Endometrial microvascular endothelial cells (primary cell): ENCODE data around the gene ATE1. TPM values are rescaled to one million over a fixed set of nuclear protein-coding genes. Genes with fewer than 3 reads are reported as not detected.

ENCODE experiments used
- in situ Hi-C: cut with HindIII; loops from 2 replicates; pipeline ENCODE4 v1.10.0; 2017; ENCODE audit warnings: low sequenced_read_pairs, low pct_unique_long_range_greater_than_20kb; ENCODE audit errors: inconsistent ontology term
- total RNA-seq: library from RNA; depleted of rRNA; stranded (reverse); fragments of >200 nt; gene quantifications from one replicate; pipeline ENCODE4 v1.2.3, GENCODE V29; 2015; ENCODE audit errors: inconsistent ontology term

The ATE1 gene
- total RNA-seq, 1 donor from 2014 or later, result 27.0 TPM

DNA sequence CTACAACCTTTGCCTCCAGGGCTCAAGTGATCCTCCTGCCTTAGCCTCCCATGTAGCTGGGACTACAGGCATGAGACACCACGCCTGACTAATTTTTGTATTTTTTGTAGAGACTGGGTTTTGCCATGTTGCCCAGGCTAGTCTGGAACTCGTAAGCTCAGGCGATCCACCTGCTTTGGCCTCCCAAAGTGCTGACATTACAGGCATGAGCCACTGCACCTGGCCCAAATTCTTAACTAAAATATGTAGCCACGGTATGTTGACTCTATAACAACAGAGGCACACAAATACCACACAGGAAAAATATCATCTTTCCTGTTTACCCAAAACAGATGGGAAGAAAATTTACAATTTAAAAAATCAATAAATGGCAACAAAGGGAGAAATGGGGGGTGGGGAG, 115.8 kb downstream of the ATE1 start:
- in situ Hi-C loops, result no loop called here

DNA sequence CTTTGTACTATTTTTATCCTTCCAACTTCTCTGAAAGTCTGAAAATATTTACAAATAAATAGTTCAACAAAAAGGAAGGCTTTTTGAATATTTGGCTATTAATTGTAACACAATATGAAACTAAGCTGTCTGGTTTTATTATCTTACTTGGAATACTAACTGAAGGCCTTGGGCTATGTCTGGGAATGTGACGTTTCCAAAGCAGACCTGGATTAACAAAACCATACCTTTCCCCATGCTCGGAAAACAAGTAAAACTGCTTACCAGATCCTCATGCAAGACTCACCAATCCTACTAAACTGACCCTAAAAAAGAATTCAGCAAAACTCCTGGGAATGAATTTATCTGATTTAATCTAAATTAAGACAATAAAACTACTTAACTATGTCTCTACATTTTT, 116.4 kb downstream of the ATE1 start:
- in situ Hi-C loops, result no loop called here

DNA sequence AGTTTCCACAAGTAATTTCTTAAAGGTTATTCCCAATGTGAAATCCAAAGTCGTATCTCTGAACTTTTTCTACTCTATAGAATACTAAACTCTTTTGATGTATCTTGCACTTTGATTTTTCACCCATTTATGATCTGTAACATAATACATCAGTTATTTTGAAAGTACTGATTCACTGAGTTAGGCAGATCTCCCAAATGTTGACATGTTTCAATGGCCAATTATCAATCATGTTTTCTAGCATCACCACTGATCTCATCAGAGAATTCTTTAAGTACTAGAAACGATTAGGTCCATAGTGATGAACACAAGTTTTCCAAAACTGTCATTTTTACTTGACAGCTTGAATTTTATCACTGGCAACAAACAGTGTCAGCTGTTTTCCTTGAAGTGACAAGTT, 119.0 kb downstream of the ATE1 start:
- in situ Hi-C loops, result no loop called here

DNA sequence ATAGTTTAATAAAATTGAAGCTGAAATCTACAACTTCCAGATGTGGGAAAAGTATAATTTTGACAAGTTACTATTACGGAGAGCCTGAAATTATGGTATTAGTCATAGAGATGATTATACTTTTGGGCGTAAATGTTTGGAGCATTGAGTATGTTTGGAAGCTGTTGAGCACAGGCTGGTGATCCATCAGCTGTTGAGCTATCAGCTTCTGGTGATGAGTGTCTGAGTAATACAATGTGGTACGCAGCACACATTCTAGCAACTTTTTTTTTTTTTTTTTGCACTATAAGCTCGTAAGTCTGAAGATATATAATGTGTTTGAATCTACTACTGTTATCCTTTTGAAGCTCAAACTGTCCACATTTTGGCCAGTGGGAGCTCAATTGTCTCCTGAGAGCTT, 123.4 kb downstream of the ATE1 start:
- in situ Hi-C loops, result no loop called here

DNA sequence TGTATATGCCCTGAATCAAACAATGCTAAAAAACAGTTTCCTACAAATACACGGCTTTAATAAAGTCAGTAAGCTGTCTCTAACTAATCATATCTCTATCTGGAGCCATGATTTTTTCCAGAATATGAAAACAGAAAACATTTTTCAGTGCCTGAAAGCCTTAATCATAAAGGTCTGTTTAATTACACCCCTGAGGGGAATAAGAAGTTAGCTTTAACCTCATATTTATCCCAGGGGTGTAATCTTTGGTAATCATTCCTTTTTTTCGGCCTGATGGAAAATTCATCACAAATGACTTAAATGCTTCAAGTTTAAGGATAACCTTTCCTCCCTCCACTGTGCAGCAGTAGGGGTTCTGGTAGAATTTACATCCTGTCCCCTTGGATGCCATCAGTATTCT, 124.2 kb downstream of the ATE1 start:
- in situ Hi-C loops, result no loop called here

DNA sequence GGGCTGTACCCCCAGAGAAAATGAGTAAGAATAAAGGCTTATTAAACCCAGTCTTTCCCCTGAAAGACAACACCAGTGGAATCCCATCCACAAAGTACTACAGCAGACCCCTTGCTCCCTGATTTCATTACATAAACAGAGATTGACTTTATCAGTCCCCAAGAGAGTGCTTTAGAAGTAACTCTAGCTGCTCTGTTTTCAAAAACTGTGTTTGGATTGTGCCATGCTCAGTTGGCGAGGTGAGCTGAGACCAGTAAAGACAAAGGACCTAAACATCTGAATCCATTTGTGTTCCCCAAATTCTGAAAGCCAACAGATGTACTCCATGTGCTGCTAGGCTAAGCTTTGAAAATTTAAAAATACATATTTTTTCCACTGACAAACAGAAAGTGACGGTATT, 127.0 kb downstream of the ATE1 start:
- in situ Hi-C loops, result no loop called here

DNA sequence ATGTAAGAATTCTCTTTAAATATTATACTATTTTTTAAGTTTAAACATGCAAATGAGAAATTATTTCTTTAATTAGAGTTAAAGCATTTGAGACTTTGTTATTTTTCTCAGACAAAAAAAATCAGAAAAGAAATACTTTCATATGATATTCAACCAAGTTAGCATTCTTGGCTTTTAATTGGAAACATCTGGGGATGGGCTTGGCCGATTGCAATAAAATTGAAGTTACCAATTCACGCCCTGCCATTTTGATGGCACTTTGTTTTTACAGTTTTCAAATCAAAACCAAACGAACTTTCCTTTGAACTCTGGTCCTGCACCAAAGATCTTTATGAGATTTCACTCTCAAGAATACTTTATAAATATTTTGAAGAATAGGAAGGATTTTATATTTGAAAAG, 127.7 kb downstream of the ATE1 start:
- in situ Hi-C loops, result no loop called here

DNA sequence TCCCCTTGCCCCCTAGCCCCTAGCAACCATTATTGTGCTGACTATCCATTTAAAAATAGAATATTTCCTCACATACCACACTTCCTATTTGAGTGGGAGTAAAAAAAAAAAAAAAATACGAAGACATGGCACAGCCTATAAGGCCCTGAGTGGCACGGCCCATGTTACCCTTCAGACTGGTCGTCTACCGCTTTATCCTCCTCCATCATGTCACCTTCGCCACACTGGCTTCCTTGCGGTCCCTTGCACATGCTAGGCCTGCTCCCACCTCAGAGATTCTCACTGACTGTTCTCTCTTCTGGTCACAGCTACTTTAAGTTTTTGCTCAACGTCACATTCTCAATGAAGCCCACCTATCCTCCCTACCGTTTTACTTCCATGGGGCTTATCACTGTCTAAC, 130.3 kb downstream of the ATE1 start:
- in situ Hi-C loops, result no loop called here

DNA sequence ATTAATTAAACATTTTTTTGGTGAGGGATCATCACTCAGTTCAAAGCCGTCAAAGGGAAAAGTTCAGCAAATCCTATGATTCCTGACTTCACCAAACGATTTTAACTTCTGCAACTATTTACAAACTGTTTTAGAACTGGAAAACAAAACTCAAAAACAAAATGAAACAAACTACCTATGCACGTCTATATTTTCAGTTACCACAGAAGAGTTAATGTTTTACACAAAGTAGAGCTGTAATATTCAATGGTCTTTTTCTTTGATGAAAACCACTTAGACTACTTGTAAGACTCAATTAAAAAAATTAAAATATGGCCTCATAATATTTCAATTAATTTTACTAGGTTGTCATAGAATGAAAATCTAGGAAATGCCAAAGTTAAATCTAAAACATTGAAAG, 131.5 kb downstream of the ATE1 start:
- in situ Hi-C loops, result no loop called here

DNA sequence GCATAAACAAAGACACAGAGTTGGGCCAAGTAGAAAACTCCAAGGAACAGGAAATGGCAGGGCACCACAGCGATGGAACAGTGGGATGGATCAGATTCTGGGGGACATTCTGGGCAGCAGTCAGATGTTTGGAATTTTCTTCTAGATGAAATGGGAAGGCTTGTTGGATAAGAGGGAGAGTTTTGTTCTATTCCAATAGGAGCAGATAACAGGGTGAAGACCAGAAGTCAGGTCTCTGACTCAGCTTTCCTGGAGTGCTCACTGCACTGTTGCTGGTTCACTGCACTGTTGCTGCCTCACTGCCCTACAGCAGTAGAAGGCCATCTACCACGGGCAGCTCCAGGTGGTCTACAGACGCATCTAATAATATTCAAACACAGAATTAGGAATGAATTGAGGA, 135.6 kb downstream of the ATE1 start:
- in situ Hi-C loops, result no loop called here

DNA sequence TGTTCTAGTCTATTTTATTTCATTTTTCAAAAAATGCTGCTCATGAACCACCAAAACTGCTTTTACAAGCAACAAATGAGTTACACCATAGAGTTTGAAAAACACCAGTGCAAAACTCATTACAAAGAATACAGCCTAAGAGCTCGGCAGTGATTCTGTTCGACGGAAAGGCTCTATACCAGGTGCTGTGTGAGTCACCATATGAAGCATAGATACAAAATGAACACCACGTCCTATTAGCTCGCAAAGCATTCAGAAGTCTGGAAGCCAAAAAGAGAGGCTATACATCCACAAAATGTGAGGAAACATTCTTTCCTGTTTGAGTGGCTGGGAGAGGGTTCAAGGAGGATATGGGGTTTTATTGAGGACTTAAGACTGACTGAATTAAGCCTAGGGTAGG, 136.1 kb downstream of the ATE1 start:
- in situ Hi-C loops, result no loop called here

DNA sequence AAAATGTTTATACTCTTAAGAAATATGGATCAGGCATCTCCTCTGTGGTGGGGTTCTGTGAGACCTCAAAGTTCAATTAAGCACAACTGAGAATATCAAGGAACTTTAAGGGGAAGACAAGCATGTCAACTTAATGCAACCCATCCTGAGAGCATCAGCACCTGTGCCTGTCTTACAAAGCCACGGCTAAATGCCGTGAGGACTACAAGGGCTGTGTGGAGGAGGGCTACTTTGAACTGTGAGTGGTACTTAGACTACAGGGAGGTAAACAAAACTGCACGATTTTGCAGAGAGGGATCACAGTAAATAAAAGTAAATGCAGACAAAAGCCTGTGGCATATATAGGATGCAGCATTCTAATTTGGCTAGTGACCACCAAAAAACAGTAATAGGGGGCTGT, 139.1 kb downstream of the ATE1 start:
- in situ Hi-C loops, result no loop called here

DNA sequence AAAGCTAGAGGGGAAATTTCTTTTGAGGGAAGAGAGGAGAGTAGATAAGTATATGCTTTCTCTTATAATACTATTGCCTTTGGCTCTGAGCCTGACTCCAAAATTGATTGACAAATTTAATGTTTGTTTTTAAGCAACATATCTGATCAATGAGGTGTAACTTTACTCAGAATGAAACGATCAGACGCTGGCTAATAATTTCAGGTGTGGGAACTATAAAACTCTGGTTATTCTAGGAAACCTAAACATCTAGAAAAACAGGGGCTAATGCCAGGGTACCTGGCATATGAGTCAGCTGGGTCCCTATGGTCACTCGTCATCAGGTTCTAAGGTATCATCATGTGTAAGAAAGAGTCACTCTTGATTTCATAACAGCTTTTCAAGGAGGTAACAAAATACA, 139.7 kb downstream of the ATE1 start:
- in situ Hi-C loops, result no loop called here

DNA sequence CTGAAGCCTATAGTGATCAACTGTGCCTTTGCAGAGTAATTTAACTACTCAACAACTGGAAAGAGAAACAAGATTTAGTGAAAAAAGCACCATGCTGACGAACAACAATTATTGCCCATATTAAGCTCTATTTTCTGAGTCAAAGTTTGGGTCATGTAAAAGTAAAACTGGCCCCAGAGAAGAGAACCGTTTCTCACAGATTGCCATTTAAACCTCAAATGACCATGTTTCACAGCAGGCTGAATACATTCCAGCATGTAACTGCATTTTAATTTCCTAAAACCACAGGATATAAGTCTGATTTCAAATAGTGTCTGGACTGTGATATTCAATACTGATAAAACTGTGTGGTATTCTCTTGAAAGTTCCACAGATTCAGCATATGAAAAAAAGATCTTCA, 140.7 kb downstream of the ATE1 start:
- in situ Hi-C loops, result no loop called here

DNA sequence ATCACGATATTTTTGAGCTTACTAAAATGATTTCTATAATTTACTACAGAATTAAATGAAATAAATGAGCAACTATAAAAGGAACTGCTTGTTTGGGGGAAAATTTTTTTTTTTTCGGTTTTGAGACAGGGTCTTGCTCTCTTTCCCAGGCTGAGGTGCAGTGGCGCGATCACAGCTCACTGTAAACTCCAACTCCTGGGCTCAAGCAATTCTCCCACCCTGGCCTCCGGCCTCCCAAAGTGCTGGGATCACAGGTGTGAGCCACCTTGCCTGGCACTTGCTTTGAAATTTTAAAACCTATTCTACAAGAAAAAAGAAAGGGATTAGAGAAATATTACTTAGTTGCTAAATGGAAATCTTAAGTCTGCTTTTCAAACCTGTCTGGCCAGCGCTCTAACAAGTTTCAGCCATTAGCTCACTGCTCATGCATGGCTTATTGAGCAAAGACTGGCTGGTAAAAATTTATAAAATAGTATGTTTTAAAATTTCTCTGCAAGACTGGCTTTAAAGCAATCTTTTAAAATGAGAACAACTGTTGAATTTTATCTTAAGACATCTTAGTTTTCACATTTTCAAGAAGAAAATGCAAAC, 144.0 kb downstream of the ATE1 start:
- in situ Hi-C loops, result no loop called here

DNA sequence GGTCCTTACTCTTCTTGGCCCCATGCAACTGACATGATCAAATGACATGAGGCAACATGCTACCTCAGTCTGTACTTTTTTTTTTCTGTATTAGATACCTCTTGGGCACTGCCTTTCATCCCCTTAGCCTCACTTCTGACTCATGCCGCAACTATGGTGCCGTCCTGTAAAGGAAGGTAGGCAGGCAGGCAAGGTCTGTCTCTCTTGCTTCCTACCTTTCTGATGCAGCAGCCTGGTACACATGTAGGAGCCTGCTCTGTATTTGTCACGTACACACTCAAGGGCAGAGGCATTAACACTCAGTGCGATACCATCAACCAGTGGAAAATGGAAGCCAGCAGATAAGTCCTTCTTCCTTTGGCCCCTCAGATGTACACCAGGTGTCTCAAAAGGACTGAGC, 146.7 kb downstream of the ATE1 start:
- in situ Hi-C loops, result no loop called here

DNA sequence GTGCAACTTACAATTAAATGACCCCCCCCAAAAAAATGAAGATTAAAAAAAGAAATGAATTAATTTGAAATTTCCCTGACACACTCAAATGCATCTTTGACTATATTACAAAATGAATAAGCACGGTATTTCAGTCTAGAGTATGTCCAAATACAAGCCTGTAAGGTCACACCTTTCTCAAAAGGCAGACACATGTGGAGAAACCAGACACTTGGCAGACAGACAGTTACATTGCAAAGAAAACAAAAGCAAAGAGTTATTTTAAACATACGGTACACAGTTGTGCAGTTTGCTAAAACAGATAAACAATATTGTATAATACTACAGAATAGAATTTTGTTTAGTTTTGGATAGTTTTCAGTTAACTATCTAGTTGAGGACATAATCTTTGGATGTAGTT, 153.0 kb downstream of the ATE1 start:
- in situ Hi-C loops, result no loop called here

DNA sequence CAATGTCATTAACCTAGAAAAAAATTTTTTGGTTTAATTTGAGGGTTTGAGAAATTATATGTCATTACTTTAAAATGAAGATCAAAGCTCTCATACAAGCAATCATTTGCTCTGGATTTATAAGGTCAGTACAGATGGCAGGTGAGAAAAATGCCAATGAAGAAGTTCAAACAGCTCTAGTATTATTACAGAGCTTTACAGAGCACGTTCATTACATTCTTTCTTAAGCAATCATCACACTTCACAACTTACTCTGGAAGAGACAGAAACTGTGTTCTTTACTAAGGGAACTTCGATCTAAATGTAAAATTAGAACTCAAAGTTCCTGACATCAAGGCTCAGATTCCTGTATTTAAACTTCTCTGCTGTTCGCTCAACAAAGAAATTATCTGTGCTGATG, 153.4 kb downstream of the ATE1 start:
- in situ Hi-C loops, result no loop called here

DNA sequence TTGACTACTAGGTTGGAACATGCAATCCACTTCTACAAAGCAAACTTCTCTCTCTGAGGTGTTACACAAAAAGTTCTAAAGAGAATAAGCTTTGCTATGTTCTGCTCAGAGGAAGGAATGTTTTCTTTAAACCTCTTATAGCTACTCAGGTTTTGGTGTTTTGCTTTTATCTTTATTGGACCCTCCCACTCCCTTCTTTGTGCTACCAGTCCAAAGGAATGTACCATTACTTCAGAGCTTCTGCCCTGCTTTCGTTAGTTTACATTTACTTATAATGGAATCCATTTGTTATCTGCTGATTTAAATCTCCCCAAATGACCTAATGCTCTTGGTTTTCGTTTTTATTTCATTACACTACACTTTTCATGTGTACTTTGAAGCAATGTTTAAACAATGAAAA, 154.9 kb downstream of the ATE1 start:
- in situ Hi-C loops, result no loop called here

DNA sequence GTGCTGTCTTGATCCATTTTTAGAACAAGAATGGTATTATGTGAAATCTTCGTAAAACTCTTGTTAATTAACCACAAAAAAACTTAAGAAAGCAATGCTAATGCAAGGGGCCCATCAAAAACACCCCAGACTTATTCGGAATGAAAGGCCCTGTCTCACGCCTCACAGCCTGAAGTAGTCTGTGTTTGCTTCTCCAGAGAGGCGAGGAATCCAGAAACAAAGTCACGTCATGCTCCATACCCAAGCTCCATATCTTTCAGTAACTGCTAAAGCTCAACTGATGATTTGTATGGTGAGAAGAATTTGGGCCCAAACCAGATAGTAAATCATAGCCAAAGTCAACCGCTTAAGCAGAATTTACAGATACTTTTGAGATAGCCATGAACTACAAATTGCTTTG, 155.4 kb downstream of the ATE1 start:
- in situ Hi-C loops, result no loop called here

DNA sequence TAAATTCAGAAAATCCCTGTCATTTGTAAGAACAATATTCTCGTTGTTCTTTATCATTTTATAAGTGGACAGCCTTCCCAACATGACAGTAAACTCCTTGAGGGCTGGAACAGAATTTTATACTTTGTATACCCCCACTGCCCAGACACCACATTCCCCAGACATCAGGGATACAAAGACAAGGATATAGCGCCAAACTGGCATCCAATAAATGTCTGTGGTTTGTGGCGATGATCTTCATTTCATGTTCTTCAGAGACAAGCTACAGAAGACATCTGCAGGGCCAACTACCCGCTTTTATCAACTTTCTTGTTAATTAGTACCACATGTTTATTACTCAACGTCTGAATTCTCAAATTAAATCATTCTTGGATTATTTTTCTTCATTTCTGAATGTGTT, 155.9 kb downstream of the ATE1 start:
- in situ Hi-C loops, result no loop called here

DNA sequence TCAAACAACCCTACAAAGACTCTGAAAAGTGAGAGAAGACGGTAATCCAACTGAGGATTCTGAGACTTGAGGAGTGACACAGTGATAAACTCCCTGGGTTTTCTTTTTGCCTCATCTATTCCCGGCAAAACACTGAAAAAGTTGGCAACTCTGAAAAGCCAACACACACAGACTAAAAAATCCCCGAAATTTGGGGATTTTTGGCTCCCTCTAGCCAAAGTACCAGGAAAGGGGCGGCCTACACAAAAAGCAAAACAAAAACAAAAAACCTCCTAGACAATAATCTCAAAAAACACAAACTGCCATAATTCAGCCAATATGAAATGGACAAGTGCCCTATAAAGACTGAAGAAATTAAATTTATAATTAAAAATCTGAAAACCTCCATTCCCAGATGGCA, 161.4 kb downstream of the ATE1 start:
- in situ Hi-C loops, result no loop called here
